HepG2 (cell line): ENCODE measurements around the gene TATDN2. TPM values are rescaled to one million over a fixed set of nuclear protein-coding genes. Genes with fewer than 3 reads are reported as not detected.

Experiments used
- ARID2 ChIP-seq: sonication (generic); formaldehyde crosslinking; IDR thresholded peaks from 2 replicates; pipeline ENCODE4 v1.8.1; 2022; ENCODE audit warnings: mild to moderate bottlenecking, missing genetic modification reagents, borderline replicate concordance
- ARNT2 ChIP-seq: sonication (generic); formaldehyde crosslinking; IDR thresholded peaks from 2 replicates; pipeline ENCODE4 v1.8.0; 2022; ENCODE audit warnings: mild to moderate bottlenecking, low read depth, missing genetic modification reagents, moderate library complexity
- ATF2 ChIP-seq: sonication (generic); formaldehyde crosslinking; IDR thresholded peaks from 2 replicates; pipeline ENCODE4 v1.4.0; 2020; ENCODE audit warnings: missing genetic modification reagents
- CHD4 ChIP-seq: fragments of 200-600 bp; sonication (generic); IDR thresholded peaks from 2 replicates; pipeline ENCODE4 v1.7.0; 2017; ENCODE audit warnings: mild to moderate bottlenecking, low read length, borderline replicate concordance
- DPF2 ChIP-seq: sonication (generic); formaldehyde crosslinking; IDR thresholded peaks from 2 replicates; pipeline ENCODE4 v1.4.0; 2020; ENCODE audit warnings: mild to moderate bottlenecking, low read depth, missing genetic modification reagents, borderline replicate concordance
- FOXC1 ChIP-seq: sonication (generic); formaldehyde crosslinking; IDR thresholded peaks from 2 replicates; pipeline ENCODE4 v1.8.0; 2022; ENCODE audit warnings: mild to moderate bottlenecking, missing genetic modification reagents, borderline replicate concordance
- HDAC2 ChIP-seq: sonication (generic); formaldehyde crosslinking; IDR thresholded peaks from 2 replicates; pipeline ENCODE4 v1.4.0; 2020; ENCODE audit warnings: missing genetic modification reagents
- HMGA1 ChIP-seq: sonication (generic); formaldehyde crosslinking; conservative IDR thresholded peaks from 2 replicates; pipeline ENCODE4 v1.4.0; 2020; ENCODE audit warnings: missing genetic modification reagents
- HMGXB3 ChIP-seq: sonication (generic); formaldehyde crosslinking; IDR thresholded peaks from 2 replicates; pipeline ENCODE4 v1.4.0; 2020; ENCODE audit warnings: missing genetic modification reagents, borderline replicate concordance
- KDM2A ChIP-seq: sonication (generic); formaldehyde crosslinking; IDR thresholded peaks from 2 replicates; pipeline ENCODE4 v1.4.0; 2020; ENCODE audit warnings: low read depth, missing genetic modification reagents, borderline replicate concordance
- PREB ChIP-seq: sonication (generic); formaldehyde crosslinking; IDR thresholded peaks from 2 replicates; pipeline ENCODE4 v1.4.0; 2020; ENCODE audit warnings: missing genetic modification reagents
- ZBTB7B ChIP-seq: sonication (generic); formaldehyde crosslinking; IDR thresholded peaks from 2 replicates; pipeline ENCODE4 v1.4.0; 2020; ENCODE audit warnings: missing genetic modification reagents
- ZFP90 ChIP-seq: sonication (generic); formaldehyde crosslinking; IDR thresholded peaks from 2 replicates; pipeline ENCODE4 v1.8.0; 2022; ENCODE audit warnings: missing genetic modification reagents, mild to moderate bottlenecking, inconsistent platforms, borderline replicate concordance
- ZFX ChIP-seq: sonication (generic); formaldehyde crosslinking; IDR thresholded peaks from 2 replicates; pipeline ENCODE4 v1.4.0; 2020; ENCODE audit warnings: mild to moderate bottlenecking, low read depth, missing genetic modification reagents, moderate library complexity
- ZFY ChIP-seq: sonication (generic); formaldehyde crosslinking; IDR thresholded peaks from 2 replicates; pipeline ENCODE4 v1.4.0; 2020; ENCODE audit warnings: missing genetic modification reagents
- ZNF205 ChIP-seq: IDR thresholded peaks from 2 replicates; pipeline ENCODE4 v1.6.1; 2018; ENCODE audit warnings: missing biosample characterization, missing genetic modification reagents
- ZNF235 ChIP-seq: sonication (generic); formaldehyde crosslinking; IDR thresholded peaks from 2 replicates; pipeline ENCODE4 v1.8.1; 2023; ENCODE audit warnings: mild to moderate bottlenecking, missing genetic modification reagents, borderline replicate concordance
- ZNF430 ChIP-seq: sonication (generic); formaldehyde crosslinking; IDR thresholded peaks from 2 replicates; pipeline ENCODE4 v1.9.0; 2021; ENCODE audit warnings: mild to moderate bottlenecking, missing genetic modification reagents
- ZNF644 ChIP-seq: IDR thresholded peaks from 2 replicates; pipeline ENCODE4 v1.6.1; 2016; ENCODE audit warnings: low read depth
- ZNF781 ChIP-seq: sonication (generic); formaldehyde crosslinking; IDR thresholded peaks from 2 replicates; pipeline ENCODE4 v1.5.1; 2020; ENCODE audit warnings: borderline replicate concordance, mild to moderate bottlenecking, missing genetic modification reagents; ENCODE audit errors: not compliant biosample characterization
- ZNF816 ChIP-seq: sonication (generic); formaldehyde crosslinking; IDR thresholded peaks from 2 replicates; pipeline ENCODE4 v1.8.0; 2022; ENCODE audit warnings: missing genetic modification reagents, mild to moderate bottlenecking, borderline replicate concordance
- ZNF850 ChIP-seq: sonication (generic); formaldehyde crosslinking; conservative IDR thresholded peaks from 2 replicates; pipeline ENCODE4 v1.9.0; 2021; ENCODE audit warnings: mild to moderate bottlenecking, missing genetic modification reagents
- ZSCAN30 ChIP-seq: sonication (generic); formaldehyde crosslinking; IDR thresholded peaks from 2 replicates; pipeline ENCODE4 v1.5.0; 2020; ENCODE audit warnings: mild to moderate bottlenecking, missing genetic modification reagents
- polyA plus RNA-seq, 8 experiments: library from polyadenylated mRNA; depleted of rRNA in 3 of 8; stranded (reverse) in 7 of 8; unstranded in 1 of 8; fragments of >200 nt; fragmentation: Illumina TruSeq in 4 of 8; extraction: Trizol in 4 of 8; gene quantifications; 2 replicates each; pipeline versions ENCODE4 v1.2.1 to v1.2.3, GENCODE V29; 2011 to 2016; ENCODE audit warnings: low read depth in 4 of 8, missing spikeins in 1 of 8, mixed read lengths in 1 of 8; ENCODE audit not compliant: insufficient read depth in 1 of 8
- total RNA-seq, 5 experiments: library from RNA; depleted of rRNA; stranded (reverse); fragments of >200 nt; fragmentation: Illumina TruSeq; extraction: Trizol; gene quantifications; 2 replicates each; pipeline ENCODE4 v1.2.3, GENCODE V29; 2016; ENCODE audit warnings: low read depth in 1 of 5

TATDN2 gene
- total and polyA plus RNA-seq, 2 of the 13 experiments (the other 11 are each of a cell fraction or from before 2014, with no cell fraction given), result 12.1 to 21.9 TPM

GRCh38 chr3:10248184-10248983, at the start of gene TATDN2 (continued):
- TF ChIP-seq HMGXB3 (peak; percentile 75; the same call in 1 of the 2 replicates), FOXC1 (CRISPR knock-in tag) (peak; percentile 43; the same call in 1 of the 2 replicates), ZFP90 (no peak; the same call in 1 of the 2 replicates), KDM2A (CRISPR knock-in tag) (peak; percentile 34; the same call in 1 of the 2 replicates), HMGA1 (no peak), ATF2 (CRISPR knock-in tag) (0 out of 2 replicates have a peak, but pooled peaks have one; percentile 19), HDAC2 (CRISPR knock-in tag) (peak; percentile 24; the same call in 1 of the 2 replicates), ZFX (CRISPR knock-in tag) (peak; percentile 92), DPF2 (CRISPR knock-in tag) (no peak), ZNF850 (CRISPR knock-in tag) (0 out of 2 replicates have a peak, but pooled peaks have one; percentile 53), ARID2 (CRISPR knock-in tag) (no peak), ZNF644 (CRISPR knock-in tag) (0 out of 2 replicates have a peak, but pooled peaks have one; percentile 22), ZSCAN30 (CRISPR knock-in tag) (no peak), ZNF205 (CRISPR knock-in tag) (0 out of 2 replicates have a peak, but pooled peaks have one; percentile 36), ZNF430 (CRISPR knock-in tag) (peak; percentile 91; the same call in 1 of the 2 replicates), ZNF781 (no peak), ZNF816 (CRISPR knock-in tag) (peak; percentile 56; the same call in 1 of the 2 replicates), CHD4 (no peak), PREB (CRISPR knock-in tag) (0 out of 2 replicates have a peak, but pooled peaks have one; percentile 45), ZBTB7B (CRISPR knock-in tag) (peak; percentile 43), ZFY (CRISPR knock-in tag) (peak; percentile 95), ZNF235 (CRISPR knock-in tag) (no peak), ARNT2 (CRISPR knock-in tag) (peak; percentile 96)
